Measurements from ENCODE around the gene PEA15. TPM values are rescaled to one million over a fixed set of nuclear protein-coding genes. Genes with fewer than 3 reads are reported as not detected.

The PEA15 gene
- total and polyA plus RNA-seq, 2 of the 8 experiments (the other 6 are each of a cell fraction or from before 2014, with no cell fraction given), result 71.3 to 75.1 TPM

DNA sequence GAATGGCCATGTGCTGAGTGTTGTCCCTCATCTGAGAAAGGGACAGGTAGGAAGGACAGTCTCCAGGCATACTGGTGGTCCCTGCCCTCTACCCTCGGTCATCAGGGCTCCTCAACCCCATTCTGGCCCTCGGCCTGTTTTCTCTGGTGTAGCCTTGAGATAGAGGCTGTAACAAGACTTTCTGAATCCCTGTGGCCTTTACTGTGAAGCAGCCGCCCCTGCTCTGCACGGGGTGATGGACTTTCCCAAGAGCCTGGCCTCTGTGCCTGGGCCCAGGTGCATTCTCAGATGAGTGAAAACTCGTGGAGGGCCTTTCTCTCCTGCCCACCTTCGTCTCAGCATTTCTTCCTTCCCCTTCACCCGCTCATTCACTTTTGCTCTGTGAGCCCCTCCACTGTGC lies 17.8 kb upstream of the PEA15 start (continued):
- TF ChIP-seq CHD7 (IDR thresholded peaks at IDR 0.05; ENCODE audit: insufficient replicate concordance, low read length), result no peak
- no peak for TF ChIP-seq EP300 (IDR thresholded peaks at IDR 0.05; ENCODE audit: borderline replicate concordance in 1 of 2, low read depth in 2 of 2, low read length in 2 of 2)
- TF ChIP-seq, protein P1, sequence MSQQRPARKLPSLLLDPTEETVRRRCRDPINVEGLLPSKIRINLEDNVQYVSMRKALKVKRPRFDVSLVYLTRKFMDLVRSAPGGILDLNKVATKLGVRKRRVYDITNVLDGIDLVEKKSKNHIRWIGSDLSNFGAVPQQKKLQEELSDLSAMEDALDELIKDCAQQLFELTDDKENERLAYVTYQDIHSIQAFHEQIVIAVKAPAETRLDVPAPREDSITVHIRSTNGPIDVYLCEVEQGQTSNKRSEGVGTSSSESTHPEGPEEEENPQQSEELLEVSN (IDR thresholded peaks at IDR 0.05), result no peak
- TF ChIP-seq CEBPB (IDR thresholded peaks at IDR 0.05; ENCODE audit: low read depth, low read length), result no peak
- TF ChIP-seq, protein P2, sequence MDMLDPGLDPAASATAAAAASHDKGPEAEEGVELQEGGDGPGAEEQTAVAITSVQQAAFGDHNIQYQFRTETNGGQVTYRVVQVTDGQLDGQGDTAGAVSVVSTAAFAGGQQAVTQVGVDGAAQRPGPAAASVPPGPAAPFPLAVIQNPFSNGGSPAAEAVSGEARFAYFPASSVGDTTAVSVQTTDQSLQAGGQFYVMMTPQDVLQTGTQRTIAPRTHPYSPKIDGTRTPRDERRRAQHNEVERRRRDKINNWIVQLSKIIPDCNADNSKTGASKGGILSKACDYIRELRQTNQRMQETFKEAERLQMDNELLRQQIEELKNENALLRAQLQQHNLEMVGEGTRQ (IDR thresholded peaks at IDR 0.05; ENCODE audit: low read length), result no peak
- no peak for TF ChIP-seq CTCF (IDR thresholded peaks at IDR 0.05; ENCODE audit: control extremely low read depth in 1 of 3, insufficient read depth in 1 of 3, low read depth in 1 of 3, low read length in 3 of 3)
- no peak for TF ChIP-seq TCF12 (IDR thresholded peaks at IDR 0.05; ENCODE audit: low read depth, low read length)
